Gastrocnemius medialis (tissue), 4 donors: Measurements from ENCODE around the gene KCNAB1. TPM values are rescaled to one million over a fixed set of nuclear protein-coding genes. Genes with fewer than 3 reads are reported as not detected.

Experiments used
- ATAC-seq, 2 donors: fragments of 150-250 bp; one replicate each; pipeline ENCODE4 v1.9.1; 2016
- DNase-seq, 2 donors: peaks; one replicate each; pipeline ENCODE4 v3.0.0-alpha.2; 2019
- H3K27ac ChIP-seq, 4 donors: fragments of 200-600 bp; sonication (generic); 1 replicate in 1 of 4; 2 replicates in 3 of 4; pipeline ENCODE4 v1.5.1; 2016 to 2018; ENCODE audit warnings: mild to moderate bottlenecking in 2 of 4, moderate library complexity in 1 of 4
- H3K27me3 ChIP-seq, 3 donors: fragments of 200-600 bp; sonication (generic) in 2 of 3; 1 replicate in 1 of 3; 2 replicates in 2 of 3; pipeline versions ENCODE4 v1.5.1 to v1.6.0; 2016 to 2019; ENCODE audit warnings: mild to moderate bottlenecking in 1 of 3, moderate library complexity in 1 of 3
- H3K36me3 ChIP-seq, 2 donors: fragments of 200-600 bp; sonication (generic) in 1 of 2; one replicate each; pipeline ENCODE4 v1.5.1; 2017 to 2018
- H3K4me1 ChIP-seq, 2 donors: fragments of 200-600 bp; sonication (generic) in 1 of 2; one replicate each; pipeline ENCODE4 v1.5.1; 2016 to 2017; ENCODE audit warnings: mild to moderate bottlenecking in 2 of 2
- H3K4me3 ChIP-seq, 4 donors: fragments of 200-600 bp; sonication (generic) in 3 of 4; 1 replicate in 1 of 4; 2 replicates in 3 of 4; pipeline ENCODE4 v1.5.1; 2016 to 2019; ENCODE audit warnings: mild to moderate bottlenecking in 2 of 4
- H3K9me3 ChIP-seq, 3 donors: fragments of 200-600 bp; sonication (generic) in 2 of 3; 1 replicate in 1 of 3; 2 replicates in 2 of 3; pipeline ENCODE4 v1.5.1; 2016 to 2019
- CTCF ChIP-seq, 5 experiments: fragments of 450-650 bp in 3 of 5; fragments of 200-600 bp in 2 of 5; sonication (generic) in 2 of 5; IDR thresholded peaks in 4 of 5; conservative IDR thresholded peaks in 1 of 5; 1 replicate in 4 of 5; 2 replicates in 1 of 5; pipeline ENCODE4 v1.5.1; 2016 to 2019; ENCODE audit warnings: antibody characterized with exemption in 5 of 5, mild to moderate bottlenecking in 3 of 5, moderate library complexity in 3 of 5
- POLR2A ChIP-seq, 2 donors: fragments of 450-650 bp; IDR thresholded peaks; one replicate each; pipeline ENCODE4 v1.6.1; 2017; ENCODE audit warnings: antibody characterized with exemption in 2 of 2, mild to moderate bottlenecking in 2 of 2, moderate library complexity in 2 of 2
- in situ Hi-C, 4 donors: fragments of 200-750 bp; cut with MboI; loops; one replicate each; pipeline versions ENCODE4 v1.15.0 to v1.8.0; 2017; ENCODE audit warnings: low sequenced_read_pairs in 4 of 4
- intact Hi-C: fragments of 100-400 bp; cut with DNase I; formaldehyde crosslinking; loops from one replicate; pipeline ENCODE4 v1.15.1; 2023; ENCODE audit warnings: low total_unique reads
- total RNA-seq, 4 donors: library from RNA; depleted of rRNA; stranded (reverse); fragments of >200 nt; gene quantifications; one replicate each; pipeline versions ENCODE4 v1.1.0 to v1.2.3, GENCODE V29; 2016

KCNAB1 gene
- total RNA-seq, 4 donors from 2014 or later, result 0.46 to 3.6 (median 1.9) TPM

GRCh38 chr3:156455839-156456238, 335.5 kb downstream of the KCNAB1 start:
- no peak overlapping the region for H3K27ac ChIP-seq
- no peaks in the 10 kb centered on the region for H3K9me3 ChIP-seq
- H3K4me3 ChIP-seq, result no peak overlapping the region
- H3K4me1 ChIP-seq, result peaks cover 10 to 12% of the 10 kb centered on the region in 2 donors
- intact Hi-C loops, result no loop called here
- H3K36me3 ChIP-seq, result no peaks in the 10 kb centered on the region
- TF ChIP-seq CTCF (IDR thresholded peaks at IDR 0.05 in 4 of 5, conservative IDR thresholded peaks at IDR 0.05 in 1 of 5) (no peak), POLR2A (IDR thresholded peaks at IDR 0.05) (no peak)
- DNase-seq, result no peak
- H3K27me3 ChIP-seq, result no peaks in the 10 kb centered on the region
- in situ Hi-C loops, result loop anchor here in 1 of 4 donors (25.0 kb wide), 1 partner anchor 106 kb away; the partner anchor contains the start of gene SSR3
- ATAC-seq, result no peak

- intact Hi-C loops (no loop called here), in situ Hi-C loops (loop anchor here in 1 of 4 donors (25.0 kb wide), 1 partner anchor 106 kb away; the partner anchor contains the start of gene SSR3)
- TF ChIP-seq POLR2A (IDR thresholded peaks at IDR 0.05), result no peak
- no peak for TF ChIP-seq CTCF (IDR thresholded peaks at IDR 0.05 in 4 of 5, conservative IDR thresholded peaks at IDR 0.05 in 1 of 5)
- Histone ChIP-seq H3K36me3 (no peaks in the 10 kb centered on the region), H3K4me3 (no peak overlapping the region), H3K9me3 (no peaks in the 10 kb centered on the region), H3K27me3 (no peaks in the 10 kb centered on the region), H3K4me1 (peaks cover 10 to 12% of the 10 kb centered on the region in 2 donors), H3K27ac (no peak overlapping the region)
- ATAC-seq, result no peak
- DNase-seq, result no peak
These were observed 336.4 kb downstream of the KCNAB1 start for GRCh38 chr3:156456771-156457224.

GRCh38 chr3:156459434-156459833, 339.1 kb downstream of the KCNAB1 start:
- in situ Hi-C loops, result loop anchor here in 1 of 4 donors (25.0 kb wide), 1 partner anchor 103 kb away; the partner anchor contains the start of gene SSR3
- Histone ChIP-seq H3K27ac (no peak overlapping the region), H3K4me3 (no peak overlapping the region), H3K36me3 (no peaks in the 10 kb centered on the region), H3K9me3 (no peaks in the 10 kb centered on the region), H3K4me1 (peaks cover 10 to 12% of the 10 kb centered on the region in 2 donors), H3K27me3 (no peaks in the 10 kb centered on the region)
- peak in 1 of 2 donors; percentile 39 for ATAC-seq
- intact Hi-C loops, result no loop called here
- DNase-seq, result no peak
- no peak for TF ChIP-seq POLR2A (IDR thresholded peaks at IDR 0.05)
- TF ChIP-seq CTCF (IDR thresholded peaks at IDR 0.05 in 4 of 5, conservative IDR thresholded peaks at IDR 0.05 in 1 of 5), result no peak

- no peaks in the 10 kb centered on the region for H3K9me3 ChIP-seq
- H3K27me3 ChIP-seq, result no peaks in the 10 kb centered on the region
- H3K27ac ChIP-seq, result no peak overlapping the region
- H3K4me3 ChIP-seq, result no peak overlapping the region
- peaks cover 10 to 12% of the 10 kb centered on the region in 2 donors for H3K4me1 ChIP-seq
- intact Hi-C loops, result no loop called here
- no peaks in the 10 kb centered on the region for H3K36me3 ChIP-seq
- ATAC-seq, result no peak
- in situ Hi-C loops, result loop anchor here in 1 of 4 donors (25.0 kb wide), 1 partner anchor 102 kb away; the partner anchor contains the start of gene SSR3
- no peak for DNase-seq
- TF ChIP-seq CTCF (IDR thresholded peaks at IDR 0.05 in 4 of 5, conservative IDR thresholded peaks at IDR 0.05 in 1 of 5) (no peak), POLR2A (IDR thresholded peaks at IDR 0.05) (no peak)
These were observed 339.8 kb downstream of the KCNAB1 start for GRCh38 chr3:156460206-156460611.
